NCI-H2196 (cell line): ENCODE data around the gene PARP9.
"Not testable (repeated sequence)": the region's sequence is repeated elsewhere in the genome, so short reads cannot be mapped to it uniquely, and the experiment has no call there.

Source experiments
- DNase-seq: peaks from one replicate; lab custom pipeline; 2025; ENCODE audit not compliant: unreplicated experiment; lab: John Stamatoyannopoulos, UW

The PARP9 gene

DNA sequence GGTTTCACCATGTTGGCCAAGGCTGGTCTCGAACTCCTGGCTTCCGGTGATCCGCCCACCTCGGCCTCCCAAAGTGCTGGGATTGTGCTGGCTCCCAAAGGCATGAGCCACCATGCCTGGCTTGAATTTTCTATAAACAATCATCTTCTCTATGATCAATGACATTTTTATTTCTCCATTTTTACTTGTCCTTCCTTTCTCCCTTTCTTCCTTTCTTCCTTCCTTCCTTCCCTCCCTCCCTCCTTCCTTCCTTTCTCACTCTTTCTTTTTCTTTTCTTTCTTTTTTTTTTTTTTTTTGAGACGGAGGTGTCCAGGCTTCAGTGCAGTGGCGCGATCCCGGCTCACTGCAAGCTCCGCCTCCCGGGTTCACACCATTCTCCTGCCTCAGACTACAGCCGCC lies 40.8 kb downstream of the PARP9 start:
- DNase-seq = no peak

DNA sequence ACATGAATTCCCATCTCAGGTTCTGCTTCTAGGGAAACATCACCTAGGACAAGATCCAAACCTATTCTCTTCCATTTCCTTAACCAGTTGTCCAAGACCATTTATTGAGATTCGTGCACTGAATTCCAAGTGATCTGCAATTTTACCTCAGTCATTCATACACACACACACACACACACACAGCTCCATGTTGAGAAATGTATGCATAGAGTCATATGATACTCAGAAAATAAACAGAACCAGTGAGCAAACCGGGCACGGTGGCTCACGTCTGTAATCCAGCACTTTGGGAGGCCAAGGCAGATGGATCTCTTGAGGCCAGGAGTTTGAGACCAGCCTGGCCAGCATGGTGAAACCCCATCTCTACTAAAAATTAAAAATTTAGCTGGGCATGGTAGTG lies 43.2 kb downstream of the PARP9 start:
- no peak for DNase-seq

DNA sequence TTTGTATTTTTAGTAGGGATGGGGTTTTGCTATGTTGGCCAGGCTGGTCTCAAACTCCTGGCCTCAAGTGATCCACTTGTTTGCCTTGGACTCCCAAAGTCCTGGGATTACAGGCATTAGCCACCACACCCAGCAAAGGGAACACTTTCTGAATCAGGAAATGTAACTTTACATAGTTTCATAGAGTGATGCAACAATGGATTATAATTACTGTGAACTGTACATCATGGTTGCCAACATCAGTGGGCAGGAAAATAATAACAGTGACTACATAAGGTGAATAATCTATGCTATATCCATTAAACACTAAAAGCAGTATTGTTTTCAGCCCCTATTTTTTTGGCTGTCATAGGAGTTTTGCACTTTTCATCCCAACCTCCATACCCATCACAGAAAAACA lies 44.4 kb downstream of the PARP9 start:
- DNase-seq = no peak

DNA sequence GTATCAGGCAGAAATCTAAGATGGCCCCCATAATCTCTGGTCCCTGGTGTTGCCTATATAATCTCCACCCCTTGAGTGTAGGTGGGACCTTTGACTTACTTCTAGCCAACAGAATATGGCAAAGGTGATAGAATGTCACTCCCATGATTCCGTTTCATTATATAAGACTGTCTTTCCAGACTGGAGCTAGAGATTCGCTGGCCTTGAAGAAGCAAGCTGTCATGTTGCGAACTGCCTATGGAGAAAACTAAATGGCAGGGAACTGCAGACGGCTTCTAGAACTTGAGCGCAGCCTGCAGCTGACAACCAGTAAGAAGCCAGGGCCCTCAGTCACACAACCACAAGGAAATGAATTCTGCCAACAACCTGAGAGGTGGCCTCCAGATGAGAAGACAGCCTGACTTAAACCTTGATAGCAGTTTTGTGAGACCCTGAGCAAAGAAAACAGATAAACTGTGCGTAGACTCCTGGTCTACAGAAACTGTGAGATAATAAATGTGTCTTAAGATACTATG lies 47.2 kb downstream of the PARP9 start:
- no peak for DNase-seq

DNA sequence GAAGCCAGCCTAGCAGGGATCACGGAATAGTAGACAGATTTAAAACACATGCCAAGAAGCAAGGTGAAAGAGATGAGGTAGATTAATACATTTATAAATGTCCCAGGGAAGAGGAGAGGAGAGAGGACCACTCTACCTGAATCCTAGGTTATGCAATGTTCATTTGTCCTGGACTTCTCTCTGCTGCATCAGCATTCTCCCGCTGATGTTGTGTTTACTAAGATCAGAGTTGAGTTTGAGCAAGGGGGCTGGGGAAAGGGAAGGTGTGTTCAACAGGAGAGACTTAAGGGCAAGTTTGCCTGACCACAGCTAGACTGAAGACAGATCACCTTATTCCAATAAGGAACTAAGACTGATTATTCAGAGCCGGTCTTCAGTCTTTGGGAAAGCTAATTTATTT lies 48.2 kb downstream of the PARP9 start:
- no peak for DNase-seq

DNA sequence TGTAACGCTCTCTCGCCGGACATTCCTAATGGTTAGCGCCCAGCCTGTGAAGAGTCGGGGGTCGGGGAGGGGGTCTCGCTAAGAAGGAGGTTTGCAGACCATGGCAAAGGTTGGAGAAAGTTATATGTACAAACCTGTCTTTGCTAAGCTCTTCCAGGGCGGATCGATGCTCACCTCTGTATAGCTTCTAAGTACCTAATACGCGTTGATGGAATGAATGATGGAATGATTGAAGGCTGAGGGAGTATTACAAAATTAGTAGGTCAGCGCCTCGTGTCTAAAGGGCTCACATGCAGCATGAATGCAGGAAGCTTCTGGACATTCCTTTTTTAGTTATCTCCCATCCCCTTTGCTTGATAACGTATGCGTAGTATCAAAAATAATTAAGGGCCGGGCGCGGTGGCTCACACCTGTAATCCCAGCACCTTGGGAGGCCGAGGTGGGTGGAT lies 49.1 kb downstream of the PARP9 start:
- no peak for DNase-seq

DNA sequence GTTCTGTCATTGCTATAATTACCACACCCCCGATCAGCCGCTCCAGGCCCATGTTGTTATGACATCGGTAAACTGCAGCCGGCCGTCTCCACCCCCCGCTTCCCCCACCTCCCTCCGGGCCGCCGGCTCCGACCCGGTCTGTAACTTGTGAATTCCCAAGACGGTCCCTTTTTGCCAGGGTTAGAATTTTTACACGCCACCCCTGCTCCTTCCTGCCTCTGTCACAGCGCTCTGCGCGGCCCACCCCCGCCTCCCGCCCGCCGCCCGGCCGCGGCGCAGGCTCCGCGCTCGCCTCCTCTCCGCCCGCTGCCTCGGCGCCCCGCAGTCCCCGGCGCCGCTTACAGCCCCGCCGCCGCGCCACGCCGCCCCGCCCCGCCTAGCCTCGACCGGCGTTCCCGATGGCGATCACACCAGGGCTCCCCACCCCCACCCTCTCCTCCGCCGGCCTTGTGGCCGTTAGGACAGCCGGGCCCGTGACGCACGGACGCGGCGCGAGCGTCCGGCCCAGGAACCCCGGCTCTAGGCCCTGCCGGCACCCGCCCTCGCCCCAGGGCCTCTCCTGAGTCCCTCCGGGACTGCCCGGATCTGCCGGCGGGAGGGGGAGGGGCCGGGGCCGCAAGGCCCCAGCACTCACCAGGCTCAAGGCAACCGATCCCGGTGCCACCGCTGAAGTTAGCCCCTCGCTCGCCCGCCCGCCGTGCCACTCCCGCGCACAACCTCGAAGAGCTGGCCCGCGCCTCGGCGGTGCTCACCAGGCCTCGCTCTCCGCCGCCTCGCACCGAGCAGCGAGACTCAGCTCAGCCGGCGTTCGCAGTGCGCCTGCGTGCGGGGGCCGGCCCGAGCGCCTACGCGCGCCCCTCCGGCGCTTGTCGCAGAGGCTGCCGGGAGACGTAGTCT lies 49.7 kb downstream of the PARP9 start, which contains the start of gene KPNA1:
Gene KPNA1 (minus strand): TSS at position 817 of the 897 bp plus-strand sequence. CDS start 18,374 bp downstream, outside the sequence.
- DNase-seq = peak; percentile 95

DNA sequence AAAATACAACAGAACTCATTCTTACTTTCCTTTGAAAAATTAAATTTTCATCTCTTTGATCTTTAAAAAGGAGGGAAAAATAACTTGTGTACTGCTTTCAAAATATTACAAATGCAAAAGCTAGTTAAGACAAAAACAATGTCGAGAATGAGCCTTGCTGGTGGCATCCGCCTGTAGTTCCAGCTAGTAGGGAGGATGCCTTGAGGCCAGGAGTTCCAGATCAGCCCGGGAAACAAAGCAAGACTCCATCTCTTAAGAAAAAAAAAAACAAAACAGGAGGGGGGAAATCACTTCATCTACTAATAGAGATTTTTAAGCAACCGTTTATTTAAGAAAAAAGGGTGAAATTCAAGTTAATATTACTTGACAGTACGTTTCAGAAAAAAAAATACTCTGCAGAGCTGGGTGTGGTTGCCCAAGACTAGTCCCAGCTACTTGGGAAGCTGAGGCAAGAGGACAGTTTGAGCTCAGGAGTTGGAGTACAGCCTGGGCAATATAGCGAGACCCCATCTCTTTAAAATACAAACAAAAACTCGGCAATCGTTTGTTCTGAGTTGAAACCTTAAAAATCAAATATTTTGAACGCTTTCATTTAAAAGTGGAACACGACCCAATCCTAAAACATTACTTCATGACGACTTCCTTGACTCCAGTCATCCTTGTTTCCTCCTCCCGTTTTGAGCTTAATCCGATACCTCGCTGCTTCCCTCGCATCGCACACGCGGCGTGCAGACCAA lies 50.5 kb downstream of the PARP9 start:
- DNase-seq = no peak

DNA sequence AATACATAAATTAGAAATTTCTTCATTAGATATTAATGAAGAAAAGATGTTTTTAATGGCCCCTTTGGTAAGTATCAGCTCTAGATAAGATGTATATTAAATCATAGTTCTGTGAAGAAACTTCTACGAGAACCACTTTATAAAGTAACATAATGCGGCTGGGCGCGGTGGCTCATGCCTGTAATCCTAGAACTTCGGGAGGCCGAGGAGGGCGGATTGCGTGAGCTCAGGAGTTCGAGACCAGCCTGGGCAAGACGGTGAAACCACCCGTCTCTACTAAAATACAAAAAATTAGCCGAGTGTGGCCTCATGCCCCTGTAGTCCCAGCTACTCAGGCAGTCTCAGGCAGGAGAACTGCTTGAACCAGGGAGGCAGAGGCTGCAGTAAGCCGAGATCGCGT lies 51.8 kb downstream of the PARP9 start:
- no peak for DNase-seq

DNA sequence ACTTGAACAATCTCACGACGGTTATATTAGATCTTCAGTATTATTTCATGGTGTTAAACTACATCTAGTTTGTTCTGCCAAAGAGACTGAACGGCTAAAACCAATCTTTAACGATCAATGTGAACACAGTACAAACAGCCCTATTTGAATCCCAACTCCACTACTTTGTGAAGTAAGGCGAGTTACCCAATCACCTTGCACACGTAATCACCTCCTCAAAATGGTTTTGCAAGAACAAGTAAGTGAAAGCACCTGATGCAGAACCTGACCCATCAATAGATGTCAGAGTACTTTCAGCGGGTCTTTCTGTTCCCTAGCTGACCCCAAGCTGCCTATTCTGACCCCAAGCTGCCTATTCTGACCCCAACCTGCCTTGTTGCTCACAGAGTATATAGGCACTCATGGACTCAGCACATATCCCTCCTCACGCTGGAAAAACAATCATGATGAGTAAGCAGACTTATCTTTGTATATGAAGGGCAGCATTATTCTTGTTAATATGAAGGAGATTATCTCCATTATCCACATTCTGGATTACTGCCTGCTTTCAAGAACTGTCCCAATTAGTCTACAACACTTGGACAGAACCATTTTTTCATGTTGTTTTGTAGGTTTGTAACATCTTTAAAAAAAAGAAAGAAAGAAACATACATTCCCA lies 53.1 kb downstream of the PARP9 start:
- DNase-seq = no peak

DNA sequence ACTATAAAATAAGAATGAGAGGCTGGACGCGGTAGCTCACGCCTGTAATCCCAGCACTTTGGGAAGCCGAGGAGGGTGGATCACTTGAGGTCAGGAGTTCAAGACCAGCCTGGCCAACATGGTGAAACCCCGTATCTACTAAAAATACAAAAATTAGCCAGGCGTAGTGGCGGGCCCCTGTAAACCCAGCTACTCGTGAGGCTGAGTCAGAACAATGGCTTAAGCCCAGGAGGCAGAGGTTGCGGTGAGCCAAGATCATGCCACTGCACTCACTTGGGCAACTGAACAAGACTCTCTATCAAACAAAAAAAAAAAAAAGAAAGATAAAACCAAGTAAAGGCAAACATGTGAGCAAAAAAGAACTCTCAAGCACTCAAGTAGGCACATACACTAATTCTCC lies 55.2 kb downstream of the PARP9 start:
- DNase-seq = not testable (repeated sequence)

DNA sequence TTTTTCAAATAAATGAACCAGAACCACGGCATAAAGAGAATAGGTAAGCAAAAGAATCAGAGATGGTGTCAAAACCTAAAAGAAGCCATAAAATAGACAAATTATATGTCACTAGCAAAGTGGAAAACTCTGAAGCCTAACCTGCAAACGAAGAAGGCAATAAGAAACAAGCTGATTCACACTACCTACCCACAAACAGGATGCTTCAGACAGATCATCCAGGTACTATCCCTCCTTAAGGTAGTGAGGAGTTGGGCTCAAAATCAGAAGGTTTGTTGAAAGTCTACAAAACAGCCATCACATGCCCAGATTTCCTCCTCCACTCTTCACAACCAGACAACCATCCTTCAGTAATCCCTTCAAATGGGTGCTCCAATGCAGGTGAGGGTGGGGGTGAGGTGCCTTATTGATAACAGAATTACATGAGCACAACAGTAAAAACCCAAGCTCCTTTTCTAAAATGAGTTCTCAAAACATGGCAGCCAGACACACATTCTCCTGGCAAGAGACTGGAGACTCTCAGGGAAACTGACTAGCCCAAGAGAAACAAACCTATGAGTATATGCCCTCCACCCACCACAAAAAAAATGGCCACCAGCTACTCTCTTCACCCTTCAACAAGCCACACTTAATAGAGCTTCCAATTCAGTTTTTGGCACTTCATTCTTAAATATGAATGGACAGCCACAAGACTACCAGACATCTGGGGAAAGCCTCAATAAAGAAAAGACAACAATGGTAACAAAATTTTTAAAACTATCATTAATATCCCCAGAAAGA lies 55.8 kb downstream of the PARP9 start:
- DNase-seq = no peak

DNA sequence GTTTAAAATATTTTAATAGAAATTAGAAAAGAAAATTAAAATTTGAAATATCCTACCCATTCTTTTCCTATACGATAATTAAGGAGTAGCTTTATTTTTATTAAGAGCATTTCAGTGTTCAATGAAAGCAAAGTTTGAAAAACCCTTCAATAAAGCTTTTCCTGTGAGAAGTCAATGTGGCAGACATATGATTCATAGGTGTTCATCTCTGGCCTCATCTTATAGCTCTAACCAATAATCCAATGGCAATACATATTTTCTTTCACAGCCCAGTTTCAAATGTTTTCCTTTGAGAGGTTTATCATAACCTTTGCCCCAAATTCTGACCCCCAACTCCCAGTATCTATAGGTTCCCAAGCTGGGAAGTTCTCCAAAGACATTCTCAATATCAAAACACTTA lies 57.6 kb downstream of the PARP9 start:
- DNase-seq = no peak

DNA sequence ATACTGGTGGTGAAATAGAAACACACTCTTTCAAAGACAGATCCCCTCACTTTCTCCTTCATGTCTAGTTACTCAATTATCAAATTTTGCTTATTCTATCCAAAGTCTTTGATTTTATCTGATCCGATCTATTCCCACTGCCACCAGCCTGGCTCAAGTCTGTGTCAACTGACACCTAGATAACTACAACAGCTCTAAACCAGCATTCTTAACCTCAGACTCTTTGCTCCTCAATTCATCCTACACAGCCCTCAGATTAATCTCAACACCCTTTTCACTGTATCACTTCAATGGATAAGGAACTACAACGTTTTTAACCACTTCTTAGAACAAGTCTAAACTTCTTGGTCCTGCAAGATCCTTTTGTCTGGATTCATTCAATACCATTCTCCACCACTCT lies 58.4 kb downstream of the PARP9 start:
- DNase-seq = no peak

DNA sequence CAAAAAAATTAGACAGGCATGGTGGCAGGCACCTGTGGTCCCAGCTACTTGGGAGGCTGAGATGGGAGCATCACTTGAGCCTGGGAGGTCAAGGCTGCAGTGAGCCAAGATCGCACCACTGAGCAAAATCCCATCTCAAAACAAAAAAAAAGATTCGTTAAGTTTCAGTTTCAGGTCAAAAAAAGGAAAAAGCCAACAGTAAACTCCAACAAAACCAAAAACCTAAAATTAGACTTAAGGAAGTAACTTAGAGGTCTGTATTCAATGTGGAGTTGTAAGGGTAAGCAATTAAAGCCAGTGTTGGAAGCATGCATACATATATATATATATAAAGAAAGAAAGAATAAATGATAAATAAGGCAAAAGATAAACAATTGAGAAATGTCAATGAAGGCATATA lies 61.2 kb downstream of the PARP9 start:
- DNase-seq = no peak

DNA sequence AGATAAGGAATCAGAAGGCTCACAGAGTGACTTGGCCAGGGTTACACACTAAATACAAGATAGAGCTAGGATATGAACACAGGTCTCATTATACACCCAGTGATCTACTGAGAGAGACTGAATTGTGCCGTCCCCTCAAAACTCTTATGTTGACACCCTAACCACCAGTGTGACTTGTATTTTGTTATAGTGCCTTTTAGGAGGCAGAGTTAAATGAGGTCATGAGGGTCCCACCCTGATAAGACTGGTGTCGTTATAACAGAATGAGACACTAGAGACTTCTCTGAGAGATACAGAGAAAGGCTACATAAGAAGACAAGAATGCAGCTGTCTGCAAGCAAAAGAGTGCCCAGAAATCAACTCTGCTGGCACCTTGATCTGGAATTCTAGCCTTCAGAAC lies 62.0 kb downstream of the PARP9 start:
- no peak for DNase-seq

DNA sequence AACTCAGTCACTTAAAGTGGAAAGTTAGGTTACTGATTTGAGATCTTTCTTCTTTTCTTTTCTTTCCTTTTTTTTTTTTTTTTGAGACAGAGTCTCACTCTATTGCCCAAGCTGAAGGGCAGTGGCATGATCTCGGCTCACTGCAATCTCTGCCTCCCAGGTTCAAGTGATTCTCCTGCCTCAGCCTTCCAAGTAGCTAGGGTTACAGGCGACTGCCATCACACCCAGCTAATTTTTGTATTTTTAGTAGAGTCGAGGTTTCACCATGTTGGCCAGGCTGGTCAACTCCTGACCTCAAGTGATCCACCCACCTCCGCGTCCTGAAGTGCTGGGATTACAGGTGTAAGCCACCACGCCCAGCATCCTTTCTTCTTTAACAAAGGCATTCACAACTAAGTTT lies 63.1 kb downstream of the PARP9 start:
- DNase-seq = not testable (repeated sequence)

DNA sequence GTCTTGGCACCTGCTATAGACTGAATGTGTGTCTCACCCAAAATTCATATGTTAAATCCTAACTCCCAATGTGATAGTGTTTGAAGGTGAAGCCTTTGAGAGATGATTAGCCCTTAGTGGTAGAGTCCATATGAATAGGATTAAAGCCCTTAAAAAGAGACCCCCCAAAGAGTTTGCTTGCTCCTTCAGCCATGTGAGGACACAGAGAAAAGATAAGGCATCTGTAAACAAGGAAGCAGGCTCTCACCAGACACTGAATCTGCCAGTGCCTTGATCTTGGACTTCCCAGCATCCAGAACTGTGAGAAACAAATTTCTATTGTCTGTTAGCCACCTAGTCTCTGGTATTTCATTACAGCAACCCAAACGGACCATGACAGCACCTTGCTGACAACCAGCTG lies 65.9 kb downstream of the PARP9 start:
- no peak for DNase-seq

DNA sequence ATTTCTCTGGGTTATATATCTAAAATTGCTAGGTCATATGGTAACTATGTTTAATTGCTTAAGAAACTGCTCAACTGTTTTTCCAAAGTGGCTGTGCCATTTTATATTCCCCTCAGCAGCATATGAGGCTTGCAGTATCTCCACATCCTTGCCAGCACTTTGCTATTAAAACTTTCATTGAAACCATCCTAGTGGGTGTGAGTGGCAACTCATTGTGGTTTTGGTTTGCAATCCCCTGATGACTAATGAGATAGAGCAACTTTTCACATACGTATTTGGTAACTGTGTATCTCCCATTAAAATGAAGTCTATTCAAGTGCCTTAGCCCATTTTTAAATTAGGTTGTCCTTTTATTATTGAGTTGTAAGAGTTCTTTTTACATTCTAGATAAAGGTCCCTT lies 66.7 kb downstream of the PARP9 start:
- no peak for DNase-seq

DNA sequence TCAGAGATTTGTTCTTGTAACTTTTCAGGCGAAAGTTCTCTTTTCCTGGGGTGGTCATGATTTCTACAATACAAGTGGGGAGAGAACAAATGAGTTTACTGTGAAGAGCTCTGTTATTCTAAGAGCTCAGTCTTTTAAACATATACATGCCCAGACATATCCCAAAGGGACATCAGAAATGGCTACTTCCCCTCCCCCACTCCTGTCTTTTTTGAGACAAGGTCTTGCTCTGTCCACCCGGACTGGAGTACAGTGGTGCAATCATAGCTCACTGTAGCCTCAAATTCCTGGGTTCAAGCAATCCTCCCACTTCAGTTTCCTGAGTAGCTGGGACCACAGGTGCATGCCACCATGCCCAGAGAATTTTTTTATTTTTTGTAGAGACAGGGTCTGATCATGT lies 67.6 kb downstream of the PARP9 start:
- no peak for DNase-seq

DNA sequence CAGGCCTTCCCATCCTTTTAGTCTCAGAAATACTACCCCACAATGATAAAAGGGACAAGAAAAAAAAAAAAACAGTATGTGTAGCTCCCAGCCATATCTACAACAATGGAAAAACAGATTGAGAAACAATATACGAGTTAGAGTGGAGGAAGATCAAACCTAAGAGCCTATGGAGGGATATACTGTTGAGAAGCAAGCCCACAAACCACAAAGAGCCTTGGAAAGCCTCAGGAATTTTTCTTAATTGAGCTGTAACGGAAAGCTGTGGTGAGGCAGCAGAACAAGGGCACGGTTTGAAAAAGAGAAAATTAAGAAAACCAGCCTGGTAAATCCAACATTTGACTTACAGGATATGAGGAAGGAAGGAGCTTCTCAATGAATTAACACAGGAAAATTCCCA lies 70.8 kb downstream of the PARP9 start:
- DNase-seq = no peak
